HG02623 (cell line): ENCODE data around the gene SEMA5B.

Experiments
- ATAC-seq: cut with Tn5 transposase; IDR thresholded peaks from one replicate; pipeline ENCODE4 v1.9.1; 2021; ENCODE audit warnings: moderate library complexity; ENCODE audit not compliant: unreplicated experiment

Gene SEMA5B

GRCh38 chr3:122994954-122995353 is 32.6 kb downstream of the SEMA5B start:
- no peak for ATAC-seq

GRCh38 chr3:122993124-122993978 is 34.2 kb downstream of the SEMA5B start:
- ATAC-seq, result no peak

GRCh38 chr3:122992676-122993075 is 34.9 kb downstream of the SEMA5B start:
- no peak for ATAC-seq

GRCh38 chr3:122992133-122992532 is 35.4 kb downstream of the SEMA5B start:
- no peak for ATAC-seq

GRCh38 chr3:122991236-122991985 is 36.2 kb downstream of the SEMA5B start:
- no peak for ATAC-seq

- no peak for ATAC-seq
Measured at GRCh38 chr3:122989856-122990575, 37.5 kb downstream of the SEMA5B start.

- no peak for ATAC-seq
Measured at GRCh38 chr3:122988508-122988907, 39.1 kb downstream of the SEMA5B start.

- ATAC-seq, result no peak
Measured at GRCh38 chr3:122987736-122988319, 39.7 kb downstream of the SEMA5B start.

GRCh38 chr3:122987231-122987630 is 40.3 kb downstream of the SEMA5B start:
- no peak for ATAC-seq

- ATAC-seq, result no peak
Measured at GRCh38 chr3:122986693-122987179, 40.8 kb downstream of the SEMA5B start.

GRCh38 chr3:122985539-122985938 is 42.0 kb downstream of the SEMA5B start:
- no peak for ATAC-seq

- no peak for ATAC-seq
Measured at GRCh38 chr3:122984650-122985049, 42.9 kb downstream of the SEMA5B start.

- no peak for ATAC-seq
Measured at GRCh38 chr3:122984007-122984406, 43.6 kb downstream of the SEMA5B start.

GRCh38 chr3:122982216-122983185 is 45.1 kb downstream of the SEMA5B start:
- no peak for ATAC-seq

GRCh38 chr3:122979211-122979610 is 48.4 kb downstream of the SEMA5B start:
- ATAC-seq, result no peak

GRCh38 chr3:122978569-122978968 is 49.0 kb downstream of the SEMA5B start:
- no peak for ATAC-seq

- ATAC-seq, result no peak
Measured at GRCh38 chr3:122977746-122978466, 49.7 kb downstream of the SEMA5B start.

- ATAC-seq, result peak; percentile 26
Measured at GRCh38 chr3:122975924-122976293, 51.7 kb downstream of the SEMA5B start.
